Keratinocyte (primary cell): ENCODE data around the gene TUT4. TPM values are rescaled to one million over a fixed set of nuclear protein-coding genes. Genes with fewer than 3 reads are reported as not detected.

Experiments used
- DNase-seq: peaks from one replicate; pipeline ENCODE4 v3.0.0-alpha.2; 2011; ENCODE audit warnings: low read depth, missing footprints, low spot score
- FAIRE-seq: peaks from 2 replicates; lab custom pipeline; 2011; peaks lifted over from hg19 to GRCh38; lab: Jason Lieb, UNC
- H2AFZ ChIP-seq: 2 replicates; pipeline ENCODE4 v1.6.0; 2012; ENCODE audit warnings: low read length, control low read depth, inconsistent platforms; ENCODE audit not compliant: control insufficient read depth
- H3K27ac ChIP-seq: 2 replicates; pipeline ENCODE4 v1.5.1; 2011; ENCODE audit warnings: low read length; ENCODE audit not compliant: control insufficient read depth, insufficient read depth
- H3K27me3 ChIP-seq: 3 replicates; pipeline ENCODE4 v1.6.0; 2011; ENCODE audit warnings: low read length; ENCODE audit not compliant: control insufficient read depth, insufficient read depth; ENCODE audit errors: extremely low read depth
- H3K36me3 ChIP-seq, 2 experiments: 2 replicates in 1 of 2; 3 replicates in 1 of 2; pipeline ENCODE4 v1.5.1; 2011; ENCODE audit warnings: low read length in 2 of 2, mild to moderate bottlenecking in 1 of 2; ENCODE audit not compliant: control insufficient read depth in 2 of 2, insufficient read depth in 2 of 2; ENCODE audit errors: extremely low read depth in 1 of 2
- H3K4me1 ChIP-seq: 3 replicates; pipeline ENCODE4 v1.5.1; 2011; ENCODE audit warnings: low read length; ENCODE audit not compliant: control insufficient read depth, insufficient read depth; ENCODE audit errors: extremely low read depth
- H3K4me2 ChIP-seq: 3 replicates; pipeline ENCODE4 v1.6.0; 2011; ENCODE audit warnings: low read depth, low read length; ENCODE audit not compliant: control insufficient read depth, insufficient read depth; ENCODE audit errors: extremely low read depth
- H3K4me3 ChIP-seq, 3 experiments: fragments of 200-600 bp in 1 of 3; sonication (generic) in 1 of 3; 2 replicates in 2 of 3; 3 replicates in 1 of 3; pipeline ENCODE4 v1.5.1; 2011 to 2016; ENCODE audit warnings: low read length in 3 of 3, mild to moderate bottlenecking in 3 of 3, control low read depth in 2 of 3, inconsistent platforms in 1 of 3, low read depth in 1 of 3, mixed read lengths in 1 of 3, mixed run types in 1 of 3, moderate library complexity in 1 of 3; ENCODE audit not compliant: control insufficient read depth in 2 of 3, insufficient read depth in 2 of 3; ENCODE audit errors: extremely low read depth in 1 of 3
- H3K79me2 ChIP-seq: 2 replicates; pipeline ENCODE4 v1.6.0; 2012; ENCODE audit warnings: low read length; ENCODE audit not compliant: control insufficient read depth, insufficient read depth
- H3K9ac ChIP-seq: 3 replicates; pipeline ENCODE4 v1.6.0; 2011; ENCODE audit warnings: low read length; ENCODE audit not compliant: control insufficient read depth, insufficient read depth; ENCODE audit errors: extremely low read depth
- H3K9me1 ChIP-seq: 3 replicates; pipeline ENCODE4 v1.6.0; 2011; ENCODE audit warnings: low read length; ENCODE audit not compliant: control insufficient read depth, insufficient read depth; ENCODE audit errors: extremely low read depth
- H3K9me3 ChIP-seq: 2 replicates; pipeline ENCODE4 v1.5.1; 2012; ENCODE audit warnings: low read depth, low read length; ENCODE audit not compliant: control insufficient read depth
- H4K20me1 ChIP-seq: 3 replicates; pipeline ENCODE4 v1.6.0; 2011; ENCODE audit warnings: low read length; ENCODE audit not compliant: control insufficient read depth, insufficient read depth; ENCODE audit errors: extremely low read depth
- CTCF ChIP-seq, 3 experiments: IDR thresholded peaks in 1 of 3; conservative IDR thresholded peaks in 1 of 3; optimal IDR thresholded peaks in 1 of 3; 2 replicates in 2 of 3; 3 replicates in 1 of 3; pipeline versions ENCODE3 to v1.5.1; 2011; ENCODE audit warnings: low read length in 3 of 3, mild to moderate bottlenecking in 3 of 3, moderate library complexity in 2 of 3, control low read depth in 1 of 3, inconsistent platforms in 1 of 3; ENCODE audit not compliant: insufficient read depth in 2 of 3; ENCODE audit errors: extremely low read depth in 1 of 3
- EZH2 ChIP-seq: IDR thresholded peaks from one replicate; pipeline ENCODE4 v1.6.1; 2012; ENCODE audit warnings: inconsistent platforms, mild to moderate bottlenecking, low read length, moderate library complexity
- dilution Hi-C: fragments of 300-500 bp; cut with MboI; formaldehyde crosslinking; loops from one replicate; pipeline ENCODE4 v1.7.0; 2020; ENCODE audit warnings: low sequenced_read_pairs; ENCODE audit not compliant: extremely low pct_ligation_motif_present
- polyA plus RNA-seq, 5 experiments: library from polyadenylated mRNA; depleted of rRNA in 3 of 5; stranded (reverse) in 3 of 5; stranded (forward) in 1 of 5; unstranded in 1 of 5; fragments of >200 nt; gene quantifications; 1 replicate in 1 of 5; 2 replicates in 3 of 5; 3 replicates in 1 of 5; pipeline versions ENCODE4 v1.2.1 to v1.2.3, GENCODE V29; 2011 to 2012; ENCODE audit warnings: missing spikeins in 2 of 5, low read depth in 1 of 5, low replicate concordance in 1 of 5

TUT4 gene
- polyA plus RNA-seq, 1 donor (not counting 4 experiments of a cell fraction or from before 2014, with no cell fraction given), result 27.5 TPM

DNA sequence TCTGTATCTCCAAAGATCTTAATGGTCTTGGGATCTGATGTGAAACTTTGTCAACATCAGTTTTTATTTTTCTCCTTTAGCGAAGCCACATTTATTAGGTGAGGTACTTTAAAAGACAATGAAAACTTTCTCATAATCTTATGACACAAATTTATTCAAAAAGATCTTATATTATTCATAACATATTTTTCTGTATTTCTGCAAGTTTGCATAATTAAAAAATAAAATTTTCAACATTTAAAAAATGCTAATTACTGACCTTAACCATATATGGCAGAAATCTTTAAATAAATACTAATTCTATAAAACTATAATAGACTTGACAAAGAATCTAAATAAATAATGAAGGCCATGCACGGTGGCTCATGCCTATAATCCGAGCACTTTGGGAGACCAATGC lies 75.9 kb downstream of the TUT4 start:
- H3K4me3 ChIP-seq, result no peak overlapping the region
- no peak overlapping the region for H2AFZ ChIP-seq
- TF ChIP-seq EZH2 (no peak), CTCF (optimal IDR thresholded peaks at IDR 0.05 in 1 of 3, IDR thresholded peaks at IDR 0.05 in 1 of 3, conservative IDR thresholded peaks at IDR 0.05 in 1 of 3; ENCODE audit: extremely low read depth in 1 of 3, insufficient read depth in 2 of 3, low read length in 3 of 3) (no peak)
- H3K9me3 ChIP-seq, result no peaks in the 10 kb centered on the region
- H3K9me1 ChIP-seq, result no peaks in the 10 kb centered on the region
- no peak overlapping the region for H3K4me2 ChIP-seq
- no peak for DNase-seq
- dilution Hi-C loops, result no loop called here
- H4K20me1 ChIP-seq, result no peaks in the 10 kb centered on the region
- H3K36me3 ChIP-seq, result no peaks in the 10 kb centered on the region
- FAIRE-seq, result no peak
- no peak overlapping the region for H3K9ac ChIP-seq
- no peaks in the 10 kb centered on the region for H3K79me2 ChIP-seq
- no peaks in the 10 kb centered on the region for H3K27me3 ChIP-seq
- no peaks in the 10 kb centered on the region for H3K4me1 ChIP-seq
- H3K27ac ChIP-seq, result no peak overlapping the region

DNA sequence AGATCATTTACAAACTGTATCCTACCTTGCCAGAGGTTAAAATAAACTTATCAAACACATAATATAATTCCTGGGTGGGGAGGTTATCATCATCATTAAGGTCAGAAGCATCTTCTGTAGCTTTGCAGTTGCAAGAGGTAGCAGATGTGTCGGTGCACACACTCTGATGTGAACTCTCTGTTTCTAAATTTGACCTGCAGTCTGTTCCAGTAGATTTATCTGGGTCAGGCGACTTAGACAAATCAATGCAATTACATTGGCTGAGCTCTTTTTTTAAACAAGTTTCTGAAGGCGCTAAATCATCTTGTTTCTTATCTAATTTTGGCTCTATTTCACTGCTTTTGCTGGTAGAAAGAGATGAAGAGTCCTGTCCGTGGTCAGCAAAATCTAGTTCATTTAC lies 78.1 kb downstream of the TUT4 start:
- H4K20me1 ChIP-seq, result no peaks in the 10 kb centered on the region
- no peak for DNase-seq
- dilution Hi-C loops, result no loop called here
- H3K27me3 ChIP-seq, result no peaks in the 10 kb centered on the region
- H3K4me3 ChIP-seq, result no peak overlapping the region
- no peak overlapping the region for H2AFZ ChIP-seq
- H3K27ac ChIP-seq, result no peak overlapping the region
- H3K9me3 ChIP-seq, result no peaks in the 10 kb centered on the region
- TF ChIP-seq EZH2 (no peak), CTCF (optimal IDR thresholded peaks at IDR 0.05 in 1 of 3, IDR thresholded peaks at IDR 0.05 in 1 of 3, conservative IDR thresholded peaks at IDR 0.05 in 1 of 3; ENCODE audit: extremely low read depth in 1 of 3, insufficient read depth in 2 of 3, low read length in 3 of 3) (no peak)
- no peaks in the 10 kb centered on the region for H3K79me2 ChIP-seq
- H3K9ac ChIP-seq, result no peak overlapping the region
- no peaks in the 10 kb centered on the region for H3K36me3 ChIP-seq
- no peak overlapping the region for H3K4me2 ChIP-seq
- peak; percentile 9 for FAIRE-seq
- H3K9me1 ChIP-seq, result no peaks in the 10 kb centered on the region
- H3K4me1 ChIP-seq, result no peaks in the 10 kb centered on the region
